GM18526 (cell line): ENCODE measurements around the gene TSPAN8.

Experiments
- POLR2A ChIP-seq: IDR thresholded peaks from 3 replicates; pipeline ENCODE4 v1.6.1; 2011; ENCODE audit not compliant: insufficient read length; ENCODE audit errors: extremely low read depth

The TSPAN8 gene

DNA sequence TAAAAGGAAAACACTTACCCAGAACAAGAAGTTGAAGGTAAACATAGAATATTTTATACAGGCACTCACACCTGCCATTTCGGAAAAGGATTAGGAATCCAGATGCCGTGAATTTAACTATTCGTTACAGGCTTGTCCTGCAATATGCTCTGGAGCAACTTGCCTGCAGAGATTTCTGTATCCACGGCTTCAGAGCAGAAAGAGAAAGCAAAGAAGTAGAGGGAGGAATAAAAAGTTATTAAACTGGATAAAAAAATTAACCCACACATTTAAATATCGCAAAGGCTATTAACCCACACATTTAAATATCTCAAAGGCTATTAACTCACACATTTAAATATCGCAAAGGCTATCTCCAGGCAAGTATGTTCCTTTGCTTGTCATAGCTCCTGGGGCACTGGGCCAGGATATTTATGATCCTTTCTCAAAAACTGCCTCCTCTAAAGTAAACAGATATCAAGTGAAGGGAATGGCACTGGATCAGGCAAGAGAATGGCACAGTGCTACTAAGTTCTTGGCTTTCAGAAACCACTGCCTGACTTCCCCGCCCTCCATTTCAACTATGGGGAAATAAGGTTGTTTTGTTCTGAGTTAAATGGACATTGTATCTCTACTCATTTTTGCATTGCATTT is at the start of gene TSPAN8:
Gene TSPAN8, minus strand, starts transcription at position 399 of the 633 bp plus-strand sequence. Its CDS starts 321 bp downstream, at position 78.
- no peak for TF ChIP-seq POLR2A

- TF ChIP-seq POLR2A: no peak
Measured at GRCh38 chr12:71201136-71201679, 43.4 kb upstream of the TSPAN8 start.

- TF ChIP-seq POLR2A: no peak
Measured at GRCh38 chr12:71200706-71201105, 42.9 kb upstream of the TSPAN8 start.

DNA sequence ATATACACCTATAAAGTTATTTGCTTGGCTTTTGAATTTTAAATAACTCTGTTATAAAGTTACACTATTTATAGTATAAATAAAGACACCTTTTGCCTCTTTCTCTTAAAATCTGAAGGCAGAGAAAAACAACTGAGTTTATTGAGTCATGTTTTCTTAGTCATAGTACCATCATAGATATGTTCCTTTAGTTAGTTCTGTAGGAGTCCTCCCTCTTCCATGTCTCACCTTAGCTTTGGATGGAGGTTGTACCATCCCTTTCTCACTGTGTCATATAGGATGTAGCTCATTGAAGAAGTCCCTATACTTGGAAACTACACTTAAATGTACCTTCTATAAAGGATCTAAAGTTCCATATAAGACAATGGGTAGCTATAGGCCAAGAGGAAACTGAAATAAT is 39.7 kb upstream of the TSPAN8 start:
- TF ChIP-seq POLR2A: no peak

GRCh38 chr12:71195338-71195896 is 37.6 kb upstream of the TSPAN8 start:
- no peak for TF ChIP-seq POLR2A

GRCh38 chr12:71194657-71195056 is 36.9 kb upstream of the TSPAN8 start:
- no peak for TF ChIP-seq POLR2A

- TF ChIP-seq POLR2A: no peak
Measured at GRCh38 chr12:71193041-71193440, 35.2 kb upstream of the TSPAN8 start.

DNA sequence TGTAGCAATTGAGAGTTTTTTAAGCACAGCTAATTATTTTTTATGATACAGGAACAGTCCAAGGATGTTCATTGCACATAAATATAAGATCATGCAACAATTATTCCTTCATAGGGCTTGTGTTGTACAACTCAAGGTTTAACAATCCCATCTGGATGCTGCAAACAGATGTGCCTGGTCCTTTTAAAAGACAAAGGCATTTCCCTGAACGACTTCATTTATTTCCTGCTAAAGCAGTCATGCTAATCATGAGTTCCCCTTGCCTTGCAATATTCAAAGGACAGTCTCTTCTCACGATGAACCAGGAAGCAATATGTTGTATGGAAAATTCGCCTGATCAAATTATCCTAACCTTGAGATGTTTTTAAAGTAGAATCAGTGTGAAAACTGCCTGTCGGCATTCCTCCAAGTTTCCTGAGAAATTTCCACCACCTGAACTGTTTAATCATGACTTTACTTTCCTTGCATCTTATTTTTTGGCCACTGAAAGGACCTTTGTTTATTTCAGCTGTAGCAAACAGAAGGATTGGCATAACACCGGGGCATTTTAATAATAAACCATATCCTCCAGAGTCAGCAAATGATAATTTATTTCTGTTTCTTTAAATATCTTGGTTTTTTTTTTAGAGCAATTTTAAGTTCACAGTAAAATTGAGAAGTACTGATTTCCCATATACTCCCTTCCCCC is 33.9 kb upstream of the TSPAN8 start:
- TF ChIP-seq POLR2A: no peak

- TF ChIP-seq POLR2A: no peak
Measured at GRCh38 chr12:71190822-71191221, 33.0 kb upstream of the TSPAN8 start.

DNA sequence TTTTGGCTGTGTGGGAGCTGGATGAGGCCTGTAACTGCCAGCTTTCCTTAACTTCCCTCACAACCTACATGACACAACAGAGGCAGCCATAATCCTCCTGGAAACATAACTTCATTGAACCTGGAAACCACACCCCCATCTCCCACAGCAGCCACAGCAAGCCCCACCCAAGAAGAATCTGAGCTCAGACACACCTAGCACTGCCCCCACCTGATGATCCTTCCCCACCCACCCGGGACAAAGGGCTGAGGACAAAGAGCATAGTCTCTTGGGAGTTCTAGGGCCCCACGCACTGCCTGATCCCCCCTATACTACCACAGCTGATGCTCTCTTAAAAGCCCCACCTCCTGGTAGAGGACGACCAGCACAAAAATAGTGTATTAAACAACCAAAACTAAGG is 29.6 kb upstream of the TSPAN8 start:
- no peak for TF ChIP-seq POLR2A

DNA sequence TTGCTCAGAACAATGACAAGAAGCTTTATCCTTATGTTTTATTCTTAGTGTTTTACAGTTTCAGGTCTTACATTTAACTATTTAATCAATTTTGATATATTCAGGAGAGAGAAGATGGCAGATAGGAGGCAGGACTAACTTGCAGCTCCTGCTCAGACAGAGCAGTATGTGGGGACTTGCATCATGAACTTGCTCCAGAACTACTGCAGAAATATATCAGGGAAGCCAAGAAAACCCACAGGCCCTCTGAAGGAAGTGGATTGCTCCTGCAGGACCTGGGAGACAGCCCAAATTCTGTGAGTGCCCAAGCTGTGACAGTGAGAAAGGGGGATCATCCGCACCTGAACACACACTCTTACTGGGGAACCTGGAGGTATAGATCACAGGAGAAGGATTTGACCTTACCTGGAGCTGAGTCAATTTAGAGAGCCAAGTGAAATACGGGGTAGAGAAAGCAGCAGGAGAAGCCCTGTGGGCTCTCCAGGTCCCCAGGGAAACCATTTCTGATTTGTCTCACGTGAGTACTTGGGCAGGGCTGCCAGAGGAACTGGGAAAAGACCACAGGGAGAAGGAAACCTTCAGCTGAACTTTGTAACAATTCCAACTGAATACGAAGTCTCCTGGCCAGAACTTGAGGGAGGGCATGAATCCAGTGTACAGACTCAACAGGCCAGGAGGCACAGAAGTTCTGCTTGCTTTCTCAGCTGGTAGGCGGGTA is 28.9 kb upstream of the TSPAN8 start:
- TF ChIP-seq POLR2A: no peak

- TF ChIP-seq POLR2A: no peak
Measured at GRCh38 chr12:71183846-71184245, 26.0 kb upstream of the TSPAN8 start.

GRCh38 chr12:71183018-71183417 is 25.2 kb upstream of the TSPAN8 start:
- no peak for TF ChIP-seq POLR2A

- no peak for TF ChIP-seq POLR2A
Measured at GRCh38 chr12:71178162-71178561, 20.4 kb upstream of the TSPAN8 start.

DNA sequence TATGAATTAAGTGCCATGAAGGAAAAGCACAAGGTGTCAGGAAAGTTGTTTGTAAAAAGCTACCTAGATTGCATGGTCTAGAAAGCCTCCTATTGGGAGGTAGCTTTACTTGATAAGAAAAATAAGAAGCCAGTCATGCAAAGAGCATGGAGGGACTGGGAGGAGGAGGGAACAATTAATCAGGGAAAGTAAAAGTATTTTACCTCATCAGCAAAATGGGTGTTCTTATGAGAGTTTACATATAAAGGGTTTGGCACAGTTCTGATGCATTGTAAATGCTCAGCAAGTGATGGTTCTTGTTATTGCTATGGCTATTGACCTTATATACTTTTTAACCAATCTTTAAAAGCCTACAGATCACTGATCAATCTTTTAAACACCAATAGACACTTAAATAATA is 17.0 kb upstream of the TSPAN8 start:
- no peak for TF ChIP-seq POLR2A

DNA sequence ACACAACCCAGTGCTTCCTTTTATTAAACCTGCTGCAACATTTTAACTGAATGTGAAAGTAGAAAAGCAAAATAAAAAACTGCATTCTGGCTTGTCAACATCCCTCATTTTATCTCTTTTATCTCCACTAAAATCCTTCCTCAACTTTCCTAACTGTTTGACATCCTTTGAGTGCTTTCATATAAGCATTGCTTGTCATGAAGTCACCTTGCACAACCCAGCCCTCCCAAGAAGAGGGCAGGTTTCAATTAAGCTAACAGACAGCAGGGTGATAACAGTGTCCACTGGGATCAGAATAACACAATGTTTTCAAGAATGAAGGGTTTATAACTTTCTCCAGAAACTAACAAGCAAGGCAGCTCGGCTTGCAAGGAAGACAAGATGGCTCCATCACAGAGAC is 16.3 kb upstream of the TSPAN8 start:
- no peak for TF ChIP-seq POLR2A
